DMS53 treated with DMSO at 0.1 percent for 48 hours (cell line): ENCODE measurements around the gene HOXB5.

Source experiments
- DNase-seq: peaks from one replicate; lab custom pipeline; 2025; ENCODE audit not compliant: unreplicated experiment; lab: John Stamatoyannopoulos, UW

The HOXB5 gene

GRCh38 chr17:48630009-48630924 is 36.7 kb upstream of the HOXB5 start:
- no peak for DNase-seq

- DNase-seq = no peak
These were observed 35.8 kb upstream of the HOXB5 start for GRCh38 chr17:48629411-48629759.

- no peak for DNase-seq
These were observed 35.3 kb upstream of the HOXB5 start for GRCh38 chr17:48628649-48629410.

DNA sequence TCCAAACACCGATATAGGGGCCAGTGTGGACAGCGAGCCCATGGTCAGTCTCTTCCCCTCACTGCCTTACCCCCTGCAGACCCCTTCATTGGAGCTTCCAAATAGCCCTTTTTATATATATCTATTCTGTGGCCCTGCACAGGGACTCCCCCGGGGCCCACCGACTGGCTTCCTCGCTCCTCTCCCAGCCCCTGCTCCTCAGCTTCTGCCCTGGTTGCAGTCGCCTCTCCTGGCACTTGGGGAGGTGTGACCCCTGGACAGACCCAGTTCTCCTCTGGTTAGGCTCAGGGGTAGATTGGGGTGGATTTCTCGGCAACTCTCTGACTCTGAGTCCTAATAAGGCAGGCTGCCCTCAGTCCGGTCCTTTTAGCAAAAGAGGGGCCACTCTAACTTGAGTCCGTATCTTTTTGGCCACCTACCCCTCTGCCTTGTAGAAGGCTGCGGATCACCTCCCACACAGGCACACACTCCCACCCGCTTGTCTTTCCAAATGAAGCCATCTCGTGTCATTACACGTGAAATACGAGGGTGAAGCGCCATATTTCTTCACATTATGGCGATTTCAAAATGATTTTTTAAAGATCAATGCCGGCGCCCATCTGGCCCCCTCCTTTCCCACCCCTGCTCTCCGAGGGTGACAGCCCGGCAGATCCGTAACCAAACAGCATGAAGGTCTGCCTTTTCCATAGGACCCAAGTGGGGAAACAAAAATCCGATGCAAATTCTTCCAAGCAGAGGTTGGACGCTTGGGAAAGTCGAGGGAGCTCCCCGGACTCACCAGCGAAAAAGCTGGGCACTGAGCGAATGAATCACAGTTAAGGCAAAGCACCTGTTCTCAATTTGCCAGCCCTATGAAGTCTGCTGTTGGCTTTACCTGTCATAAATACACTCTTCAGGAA is 34.3 kb upstream of the HOXB5 start:
- DNase-seq = no peak

- no peak for DNase-seq
These were observed 33.6 kb upstream of the HOXB5 start for GRCh38 chr17:48627118-48627597.

DNA sequence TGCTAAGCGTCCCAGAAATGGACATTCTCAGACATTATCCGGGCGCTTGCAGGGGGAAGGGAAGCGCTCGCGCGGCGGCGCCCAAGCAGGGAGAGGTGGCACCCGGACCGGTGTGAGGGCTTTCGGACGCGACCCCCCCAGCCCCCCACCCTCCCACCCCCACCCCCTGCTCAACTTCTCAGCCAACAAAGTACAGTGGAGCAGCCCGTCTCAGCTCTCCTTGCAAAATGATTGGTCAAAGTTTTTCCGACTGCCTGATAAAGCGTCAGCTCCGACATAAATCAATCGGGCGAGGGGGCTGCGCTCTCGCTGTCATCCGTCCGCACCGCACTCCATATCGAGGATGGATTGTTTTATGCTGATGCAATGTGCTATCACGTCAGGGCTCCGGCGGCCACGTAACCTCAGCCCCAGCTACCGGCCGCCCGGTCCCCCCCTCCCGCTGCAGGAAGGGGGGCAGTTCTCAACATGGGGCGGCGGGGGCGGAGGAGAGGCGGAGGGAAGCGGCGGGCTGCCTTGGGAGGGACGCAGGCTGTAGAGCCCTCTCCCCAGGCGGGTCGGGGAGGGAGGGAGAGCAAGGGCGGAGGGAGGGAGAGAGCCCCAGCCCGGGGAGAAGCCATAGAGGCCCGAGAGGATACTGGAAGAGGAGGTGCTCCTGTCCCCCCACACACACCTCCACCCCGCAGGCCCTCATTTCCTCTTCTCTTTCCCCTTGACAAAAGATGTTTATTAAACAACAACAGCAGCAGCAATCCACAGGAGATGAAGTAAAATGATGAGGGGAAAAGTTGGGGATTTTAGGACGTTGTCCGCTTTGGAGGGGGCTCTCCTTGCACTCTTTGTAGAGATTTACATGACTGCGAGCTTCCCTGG is 32.9 kb upstream of the HOXB5 start, which contains the start of gene HOXB9:
Gene HOXB9, minus strand, starts transcription at position 114 of the 873 bp plus-strand sequence. Its CDS starts 89 bp downstream, at position 25.
- DNase-seq = no peak

DNA sequence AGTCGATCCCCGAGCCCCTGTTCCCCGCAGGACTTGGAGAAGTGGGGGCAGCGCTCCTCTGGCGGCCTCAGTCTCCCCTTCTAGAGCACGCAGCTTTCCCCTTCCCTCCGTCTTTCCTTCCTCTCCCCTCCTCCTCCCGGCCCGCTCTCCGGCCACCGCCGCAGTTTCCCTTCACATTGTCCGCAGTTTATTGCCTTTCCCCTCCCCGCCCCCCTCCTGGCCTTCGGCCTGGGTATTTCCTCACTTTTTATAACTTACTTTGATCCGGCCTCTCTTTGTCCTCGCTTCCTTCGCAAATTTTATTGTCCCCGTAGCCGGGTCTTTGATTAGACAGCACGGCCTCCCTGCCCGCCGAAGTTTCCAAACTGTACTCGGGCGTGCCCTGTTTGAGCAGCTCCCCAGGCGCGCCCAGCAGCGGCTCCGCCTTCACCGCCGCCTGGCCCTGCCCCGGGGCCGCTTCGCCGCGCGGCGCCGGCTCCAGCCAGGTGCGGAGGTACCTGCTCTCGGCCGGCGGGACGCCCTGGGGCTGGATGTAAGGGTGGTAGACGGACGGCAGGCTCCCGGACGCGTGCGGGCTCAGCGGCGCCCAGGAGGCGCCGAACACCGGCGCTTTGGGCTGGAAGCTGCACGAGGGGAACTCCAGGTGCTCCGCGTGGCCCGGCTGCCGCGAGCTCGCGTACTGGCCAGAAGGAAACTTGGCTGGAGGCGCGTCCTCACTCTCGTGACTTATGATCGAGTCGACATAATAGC is 32.1 kb upstream of the HOXB5 start:
- no peak for DNase-seq

- no peak for DNase-seq
These were observed 31.2 kb upstream of the HOXB5 start for GRCh38 chr17:48624544-48625494.

- no peak for DNase-seq
These were observed 30.5 kb upstream of the HOXB5 start for GRCh38 chr17:48624118-48624517.

- DNase-seq = no peak
These were observed 30.0 kb upstream of the HOXB5 start for GRCh38 chr17:48623583-48623982.

GRCh38 chr17:48622857-48623256 is 29.3 kb upstream of the HOXB5 start:
- no peak for DNase-seq

DNA sequence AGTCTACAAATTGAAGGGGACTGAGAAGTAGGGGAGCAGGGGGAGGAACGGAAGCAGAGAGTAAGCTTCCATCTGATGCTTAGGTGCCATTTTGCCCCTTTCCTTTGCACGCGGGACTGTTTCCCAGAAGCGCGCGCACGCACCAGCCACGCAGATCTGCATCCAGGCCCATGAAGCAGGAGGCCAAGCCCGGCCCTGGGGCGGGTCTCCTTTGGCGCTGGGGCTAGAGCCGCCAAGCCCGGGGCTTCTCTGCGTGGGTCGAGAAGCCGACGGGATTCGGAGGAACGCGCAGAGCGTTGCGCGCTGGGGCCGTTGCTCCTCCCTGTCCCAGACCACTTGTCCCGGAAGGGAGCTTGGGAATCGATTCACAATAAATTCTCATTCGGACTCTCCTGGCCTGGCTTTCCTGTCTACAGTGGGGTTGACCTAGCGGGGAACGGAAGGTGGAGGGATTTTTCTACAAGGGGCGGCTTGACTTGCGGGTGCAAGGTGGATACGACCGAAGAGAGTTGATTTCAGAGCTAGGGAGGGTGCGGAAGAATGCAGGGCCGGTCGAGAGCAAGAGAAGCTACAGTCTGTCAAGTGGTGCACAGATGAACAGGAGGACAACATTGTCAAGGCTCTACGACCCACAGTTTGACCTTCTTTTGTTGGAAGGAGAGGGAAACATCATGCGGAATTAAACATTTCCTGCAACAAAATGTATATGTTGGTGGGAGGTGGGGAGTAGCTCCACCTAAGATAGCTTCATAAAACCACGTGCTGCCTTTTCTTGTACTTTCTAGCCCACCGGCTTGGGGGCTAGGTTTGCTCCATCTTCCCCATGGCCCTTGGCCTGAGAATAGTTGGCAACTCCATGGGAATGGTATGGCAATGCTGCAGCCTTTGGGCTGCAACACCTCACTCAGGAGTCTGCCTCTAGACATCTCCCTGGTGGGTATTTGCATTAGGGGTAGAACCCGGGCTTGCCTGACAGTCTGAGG is 28.1 kb upstream of the HOXB5 start:
- DNase-seq = no peak

GRCh38 chr17:48620461-48621139 is 27.0 kb upstream of the HOXB5 start:
- no peak for DNase-seq

DNA sequence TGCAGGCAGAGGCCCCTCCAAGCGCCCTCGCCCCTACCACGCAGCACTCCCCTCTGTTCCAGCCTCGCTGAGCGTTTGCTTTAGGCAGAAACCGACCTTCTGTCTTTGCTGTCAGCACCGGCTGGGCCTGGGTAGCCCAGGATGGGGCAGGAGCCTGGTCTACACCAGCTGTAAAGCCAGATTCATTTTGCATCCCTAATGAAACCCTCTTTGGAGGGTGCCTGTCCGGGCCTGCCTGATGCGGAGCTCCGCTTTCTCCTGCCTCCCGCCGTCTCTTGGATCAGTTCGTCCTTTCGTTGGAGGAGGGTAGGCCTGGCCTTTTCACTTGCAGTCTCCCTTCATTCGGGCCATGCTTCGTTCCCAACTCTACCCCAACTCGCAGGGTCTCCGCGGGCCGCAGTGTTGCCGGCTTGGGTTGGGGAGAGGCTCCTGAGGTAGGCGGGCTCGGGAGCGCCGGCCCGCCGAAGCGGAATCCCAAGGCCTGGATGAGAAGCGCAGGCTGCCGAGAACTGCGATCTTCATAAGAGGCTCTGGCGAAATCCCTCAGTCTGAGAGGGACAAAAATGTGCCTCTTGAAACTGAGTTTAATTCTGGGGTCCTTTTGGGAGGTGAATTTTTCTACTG is 26.4 kb upstream of the HOXB5 start:
- DNase-seq = no peak

DNA sequence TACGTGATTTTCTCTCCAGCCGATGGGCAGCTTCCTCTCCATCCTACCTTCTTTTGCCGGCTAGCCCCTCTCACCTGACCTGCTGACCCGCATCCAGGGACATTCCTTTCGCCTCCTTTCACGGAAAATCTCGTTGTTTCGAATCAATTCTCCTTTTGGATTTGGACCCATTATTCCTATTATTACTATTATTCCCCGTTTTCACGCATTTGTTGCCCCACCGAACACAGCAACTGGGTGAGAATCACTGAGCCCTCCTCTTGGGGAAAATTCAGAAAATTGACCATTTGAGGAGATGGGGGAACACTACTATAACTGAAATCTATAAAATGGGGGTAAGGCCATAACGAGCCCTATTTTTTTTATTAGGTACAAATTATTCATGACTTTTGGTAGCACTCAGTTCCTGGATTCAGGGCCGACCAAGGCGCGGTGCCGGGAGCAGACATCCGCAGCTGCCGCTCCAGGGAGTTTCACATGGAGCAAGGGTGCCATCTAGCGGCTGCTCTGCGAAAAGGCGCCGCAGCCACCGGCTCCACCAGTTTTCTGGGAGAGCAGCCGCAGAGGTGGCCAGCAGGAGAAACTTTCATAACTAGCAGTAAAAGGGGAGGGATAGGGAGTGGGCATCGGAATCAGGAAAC is 24.8 kb upstream of the HOXB5 start:
- peak; percentile 77 for DNase-seq
